HG03060 (cell line): ENCODE data around the gene GOLGA8J.
"Not testable (repeated sequence)": the region's sequence is repeated elsewhere in the genome, so short reads cannot be mapped to it uniquely, and the experiment has no call there.

Experiments used
- ATAC-seq: cut with Tn5 transposase; IDR thresholded peaks from one replicate; pipeline ENCODE4 v1.9.1; 2021; ENCODE audit warnings: low read depth, moderate number of reproducible peaks; ENCODE audit not compliant: unreplicated experiment

GOLGA8J gene

DNA sequence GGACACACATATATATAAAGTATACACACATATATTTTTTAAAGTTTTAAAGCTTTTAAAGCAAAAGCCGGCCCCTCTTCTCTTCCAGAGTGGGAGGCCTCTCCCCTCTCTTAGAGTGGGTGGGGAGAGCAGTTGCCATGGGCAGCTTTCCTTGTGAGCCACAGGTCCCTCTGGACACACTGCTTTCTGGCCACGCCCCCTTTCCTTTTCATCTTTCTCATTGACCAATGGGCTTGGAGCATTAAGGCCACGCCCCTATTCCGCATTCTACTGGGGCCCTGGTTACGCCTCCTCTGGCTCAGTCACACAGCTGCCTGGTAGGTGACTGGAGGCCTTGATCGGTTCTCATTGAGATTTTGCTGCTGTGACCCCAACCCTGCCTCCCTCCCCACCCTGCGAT is at the start of gene GOLGA8J:
Gene GOLGA8J (plus strand): TSS at position 301 of the 400 bp plus-strand sequence. CDS start 98 bp downstream, at position 399.
- not testable (repeated sequence) for ATAC-seq

- ATAC-seq = no peak
Measured at GRCh38 chr15:30033211-30033610, 49.5 kb upstream of the GOLGA8J start.

GRCh38 chr15:30033763-30034162 is 49.0 kb upstream of the GOLGA8J start:
- ATAC-seq = no peak

DNA sequence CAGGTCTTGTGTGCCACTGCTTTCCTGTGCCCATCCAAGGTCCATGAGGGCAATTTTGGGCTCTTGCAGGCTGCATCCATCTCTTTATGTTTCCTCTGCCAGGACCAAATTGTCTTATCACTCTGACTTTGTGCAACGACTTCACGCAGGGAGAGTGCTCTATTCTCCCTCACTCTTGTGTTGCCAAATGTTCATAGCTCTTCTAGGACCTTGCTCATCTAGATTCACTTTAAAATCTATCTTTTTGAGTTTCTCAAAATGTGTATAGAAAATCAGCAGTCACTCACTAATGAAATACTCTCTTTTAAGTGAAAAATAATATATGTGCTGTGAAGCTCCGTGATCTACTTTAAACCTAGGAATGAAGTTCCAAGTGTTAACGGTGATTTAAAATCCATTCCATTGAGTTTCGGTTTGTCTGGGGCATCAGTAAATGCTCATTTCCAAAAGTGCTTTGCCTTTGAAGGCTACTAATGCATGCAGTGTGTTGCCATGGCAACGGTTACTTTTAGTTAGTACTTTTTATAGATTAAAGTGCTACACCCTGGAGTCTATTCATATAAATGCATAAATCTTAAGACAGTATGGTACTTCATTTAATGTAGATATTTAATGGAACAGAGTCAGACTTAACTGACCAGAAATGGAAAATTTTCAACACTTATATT is 46.6 kb upstream of the GOLGA8J start:
- ATAC-seq = no peak

DNA sequence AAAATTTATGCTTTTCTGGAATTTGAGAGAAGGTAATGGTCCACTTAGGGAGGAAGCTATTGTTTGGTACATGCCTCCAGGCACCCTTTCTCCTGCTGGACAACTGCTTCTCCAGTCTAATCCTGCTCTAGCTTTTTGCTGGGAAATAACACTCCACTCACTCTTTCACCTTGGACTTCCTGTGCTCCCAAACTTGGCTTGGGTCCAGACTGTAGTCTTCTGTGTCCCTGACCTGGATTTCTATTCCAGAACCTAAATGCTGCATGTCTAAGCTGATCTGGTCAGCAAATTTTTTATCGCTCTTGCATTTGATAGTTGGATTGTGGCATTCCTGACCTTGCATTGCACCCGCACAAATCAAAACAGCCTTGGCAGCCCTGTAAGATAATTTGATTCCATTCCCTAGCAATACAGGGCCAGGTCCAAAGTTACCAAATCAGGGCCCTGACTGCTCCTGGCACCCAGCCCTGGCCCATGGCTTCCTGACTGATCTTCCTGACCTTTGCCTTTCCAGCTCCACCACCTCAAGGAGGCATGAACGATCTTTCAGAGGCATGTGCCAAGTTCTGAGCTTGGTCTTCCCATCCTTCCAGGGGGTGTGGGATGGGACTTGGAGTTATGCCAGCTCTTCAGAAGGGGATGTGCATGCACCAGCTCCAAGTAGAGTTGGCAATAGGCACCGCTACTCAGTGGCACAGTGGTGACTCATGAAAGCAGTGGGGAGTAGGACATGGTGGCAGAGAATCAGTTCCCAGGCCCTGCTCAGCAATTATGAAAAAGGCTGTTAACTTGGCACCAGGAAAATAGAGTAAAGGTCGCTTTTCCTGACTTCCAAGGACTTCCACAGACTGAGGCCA is 43.9 kb upstream of the GOLGA8J start:
- ATAC-seq = no peak

DNA sequence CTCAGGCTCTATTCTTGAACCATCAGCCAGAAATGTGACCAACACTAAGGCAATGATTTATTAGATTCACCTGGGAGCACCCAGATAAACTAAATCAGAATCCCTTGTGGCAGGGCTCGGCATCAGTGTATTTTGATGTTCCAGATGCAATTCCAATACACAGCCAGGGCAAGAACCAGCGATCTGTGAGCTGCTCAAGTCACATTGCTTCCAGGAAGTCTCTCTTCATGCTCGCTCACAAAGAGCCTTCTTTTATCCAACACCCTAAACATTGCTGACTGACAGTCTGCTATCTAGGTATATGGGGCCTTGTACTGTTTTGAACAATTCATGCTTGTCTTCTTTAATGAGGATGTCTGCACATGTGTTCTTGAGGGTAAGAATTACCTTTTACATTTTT is 40.9 kb upstream of the GOLGA8J start:
- ATAC-seq = no peak

DNA sequence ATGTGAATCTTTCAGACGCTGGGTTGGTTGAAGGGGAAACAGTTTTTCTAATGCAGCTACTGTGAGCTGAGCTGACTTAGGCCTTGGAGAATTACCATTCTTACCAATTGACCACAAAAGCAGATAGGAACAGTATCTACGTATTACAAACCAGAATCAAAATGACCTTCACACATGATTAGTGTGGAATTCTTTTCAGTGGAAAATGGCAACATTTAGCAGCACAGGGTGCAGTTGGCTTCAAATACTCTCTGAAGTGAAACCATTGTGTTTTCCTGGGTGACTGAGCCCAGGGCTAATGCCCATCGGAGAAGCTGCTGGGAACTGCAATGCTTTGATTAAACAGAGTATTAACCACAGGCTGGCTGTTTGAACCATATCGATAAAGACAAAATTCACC is 40.2 kb upstream of the GOLGA8J start:
- ATAC-seq = no peak

DNA sequence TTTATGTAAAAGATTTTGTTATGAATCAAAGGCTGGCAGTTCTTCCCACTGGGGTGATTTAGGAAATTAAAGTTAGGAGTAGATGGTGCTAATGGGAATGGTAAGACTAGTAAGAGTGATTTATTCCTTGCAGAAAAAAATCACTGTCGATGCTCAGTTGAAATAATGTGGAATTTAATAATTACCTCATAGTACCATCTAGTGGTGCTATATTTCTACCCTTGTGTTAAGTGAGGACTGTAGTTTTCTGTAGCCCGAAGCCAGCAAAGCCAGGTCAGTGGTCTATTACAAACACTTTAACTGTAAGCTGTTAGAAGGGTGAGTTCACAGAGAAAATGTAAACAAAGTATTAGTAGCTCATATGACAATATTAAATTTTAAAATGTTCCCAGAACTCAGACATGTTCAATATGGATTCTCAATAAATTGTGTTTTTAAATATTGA is 39.5 kb upstream of the GOLGA8J start:
- no peak for ATAC-seq

DNA sequence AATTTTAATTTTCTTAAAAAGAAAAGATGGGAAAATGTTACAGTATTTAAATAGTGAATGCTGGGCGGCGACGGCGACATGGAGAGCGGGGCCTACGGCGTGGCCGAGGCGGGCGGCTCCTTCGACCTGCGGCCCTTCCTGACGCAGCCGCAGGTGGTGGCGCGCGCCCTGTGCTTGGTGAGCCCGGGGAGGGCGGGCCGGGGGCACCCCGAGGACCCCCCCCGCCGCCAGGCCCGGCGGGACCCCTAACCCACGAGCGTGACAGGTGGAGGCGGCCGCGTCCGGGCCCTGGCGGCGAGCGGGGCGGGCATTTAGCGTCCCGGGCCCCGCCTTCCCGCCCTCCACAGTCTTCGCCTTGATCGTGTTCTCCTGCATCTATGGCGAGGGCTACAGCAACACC is 38.4 kb upstream of the GOLGA8J start:
- ATAC-seq = no peak

GRCh38 chr15:30044826-30045225 is 37.9 kb upstream of the GOLGA8J start:
- not testable (repeated sequence) for ATAC-seq

DNA sequence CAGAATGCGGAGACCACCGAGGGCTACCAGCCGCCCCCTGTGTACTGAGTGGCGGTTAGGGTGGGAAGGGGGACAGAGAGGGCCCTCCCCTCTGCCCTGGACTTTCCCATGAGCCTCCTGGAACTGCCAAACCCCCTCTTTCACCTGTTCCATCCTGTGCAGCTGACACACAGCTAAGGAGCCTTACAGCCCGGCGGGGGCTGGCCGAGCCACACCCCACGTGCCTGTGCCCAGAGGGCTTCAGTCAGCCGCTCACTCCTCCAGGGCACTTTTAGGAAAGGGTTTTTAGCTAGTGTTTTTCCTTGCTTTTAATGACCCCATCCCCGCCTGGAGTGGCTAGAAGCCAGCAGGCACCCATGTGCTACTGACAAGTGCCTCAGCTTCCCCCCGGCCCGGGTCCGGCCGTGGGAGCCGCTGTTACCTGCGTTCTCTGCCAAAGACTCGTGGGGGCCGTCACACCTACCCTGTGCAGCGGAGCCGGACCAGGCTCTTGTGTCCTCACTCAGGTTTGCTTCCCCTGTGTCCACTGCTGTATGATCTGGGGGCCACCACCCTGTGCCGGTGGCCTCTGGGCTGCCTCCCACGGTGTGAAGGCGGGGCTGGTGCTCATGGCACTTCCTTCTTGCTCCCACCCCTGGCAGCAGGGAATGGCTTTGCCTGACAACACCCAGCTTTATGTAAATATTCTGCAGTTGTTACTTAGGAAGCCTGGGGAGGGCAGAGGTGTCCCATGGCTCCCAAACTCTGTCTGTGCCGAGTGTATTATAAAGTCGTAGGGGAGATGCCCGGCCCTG is 37.3 kb upstream of the GOLGA8J start:
- not testable (repeated sequence) for ATAC-seq

DNA sequence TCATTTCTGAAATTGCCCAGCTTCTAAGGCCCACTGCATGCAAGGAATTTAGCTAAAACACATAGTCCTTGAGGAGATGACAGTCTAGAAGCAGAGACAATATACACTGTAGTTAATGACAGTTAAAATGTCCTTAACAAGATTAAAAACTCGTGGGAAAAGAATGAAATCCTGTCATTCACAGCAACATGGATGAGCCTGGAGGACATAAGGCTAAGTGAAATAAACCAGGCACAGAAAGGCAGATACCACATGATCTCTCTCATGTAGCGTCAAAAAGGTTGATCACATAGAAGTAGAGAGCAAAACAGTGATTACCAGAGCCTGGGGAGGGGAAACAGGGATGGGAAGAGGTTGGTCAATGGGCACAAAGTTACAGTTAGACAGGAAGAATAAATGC is 36.3 kb upstream of the GOLGA8J start:
- ATAC-seq = no peak

DNA sequence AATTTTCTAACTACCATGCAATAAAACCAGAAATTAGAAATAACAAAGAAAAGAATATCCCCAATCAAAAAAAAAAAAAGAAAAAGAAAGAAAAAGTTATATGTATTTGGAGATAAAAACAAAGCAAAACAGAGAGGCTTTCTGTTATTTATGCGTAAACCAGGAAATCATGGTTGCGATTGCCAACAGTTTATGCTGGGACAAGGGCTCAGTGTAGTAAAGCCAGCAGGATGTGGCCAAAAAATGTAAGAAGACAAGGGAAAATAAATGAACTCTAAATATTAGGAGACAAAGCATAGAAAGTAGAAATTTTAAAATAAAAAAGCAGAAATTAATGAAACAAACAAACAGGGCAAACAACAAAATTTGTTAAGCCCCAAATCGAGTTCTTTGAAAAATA is 27.2 kb upstream of the GOLGA8J start:
- ATAC-seq = no peak

- no peak for ATAC-seq
Measured at GRCh38 chr15:30056166-30056565, 26.6 kb upstream of the GOLGA8J start.

- no peak for ATAC-seq
Measured at GRCh38 chr15:30059771-30060170, 23.0 kb upstream of the GOLGA8J start.

DNA sequence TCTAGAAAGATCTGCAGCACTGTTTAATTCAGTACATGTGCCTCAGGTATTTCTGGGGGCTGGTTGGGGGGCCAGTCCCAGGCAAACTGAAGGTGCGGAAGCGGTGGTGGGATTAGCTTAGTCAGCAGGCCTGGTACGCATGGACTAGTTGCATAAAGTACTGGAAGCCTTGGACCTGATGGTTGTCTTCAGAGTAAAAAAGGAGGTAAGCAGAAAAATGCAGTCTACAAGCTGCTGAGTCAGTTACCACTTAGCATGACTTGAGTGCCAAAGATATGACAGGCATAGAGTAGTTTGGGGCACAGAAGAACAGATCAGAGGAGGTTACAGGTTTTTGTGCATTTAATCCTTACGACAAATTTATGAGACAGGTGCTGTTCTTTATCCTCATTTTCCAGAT is 19.9 kb upstream of the GOLGA8J start:
- no peak for ATAC-seq

GRCh38 chr15:30063835-30064546 is 18.8 kb upstream of the GOLGA8J start:
- no peak for ATAC-seq

GRCh38 chr15:30065025-30065801 is 17.5 kb upstream of the GOLGA8J start:
- ATAC-seq = no peak

- ATAC-seq = no peak
Measured at GRCh38 chr15:30068326-30068725, 14.4 kb upstream of the GOLGA8J start.

GRCh38 chr15:30072630-30073029 is 10.1 kb upstream of the GOLGA8J start:
- ATAC-seq = no peak
